Breast epithelium (tissue), 3 donors: Measurements from ENCODE around the gene IFNLR1.

Source experiments
- POLR2AphosphoS5 ChIP-seq, 3 donors: sonication (generic); formaldehyde crosslinking; IDR thresholded peaks; one replicate each; pipeline ENCODE4 v1.6.1; 2017; ENCODE audit warnings: antibody characterized with exemption in 3 of 3
- TF ChIP-seq, protein P1 (sequence below), 3 donors: fragments of 450-650 bp; IDR thresholded peaks; one replicate each; pipeline ENCODE4 v1.5.1; 2016 to 2017; ENCODE audit warnings: antibody characterized with exemption in 3 of 3, mild to moderate bottlenecking in 3 of 3, moderate library complexity in 3 of 3

GRCh38 chr1:24125456-24125855, 61.6 kb downstream of the IFNLR1 start:
- TF ChIP-seq, protein P1, sequence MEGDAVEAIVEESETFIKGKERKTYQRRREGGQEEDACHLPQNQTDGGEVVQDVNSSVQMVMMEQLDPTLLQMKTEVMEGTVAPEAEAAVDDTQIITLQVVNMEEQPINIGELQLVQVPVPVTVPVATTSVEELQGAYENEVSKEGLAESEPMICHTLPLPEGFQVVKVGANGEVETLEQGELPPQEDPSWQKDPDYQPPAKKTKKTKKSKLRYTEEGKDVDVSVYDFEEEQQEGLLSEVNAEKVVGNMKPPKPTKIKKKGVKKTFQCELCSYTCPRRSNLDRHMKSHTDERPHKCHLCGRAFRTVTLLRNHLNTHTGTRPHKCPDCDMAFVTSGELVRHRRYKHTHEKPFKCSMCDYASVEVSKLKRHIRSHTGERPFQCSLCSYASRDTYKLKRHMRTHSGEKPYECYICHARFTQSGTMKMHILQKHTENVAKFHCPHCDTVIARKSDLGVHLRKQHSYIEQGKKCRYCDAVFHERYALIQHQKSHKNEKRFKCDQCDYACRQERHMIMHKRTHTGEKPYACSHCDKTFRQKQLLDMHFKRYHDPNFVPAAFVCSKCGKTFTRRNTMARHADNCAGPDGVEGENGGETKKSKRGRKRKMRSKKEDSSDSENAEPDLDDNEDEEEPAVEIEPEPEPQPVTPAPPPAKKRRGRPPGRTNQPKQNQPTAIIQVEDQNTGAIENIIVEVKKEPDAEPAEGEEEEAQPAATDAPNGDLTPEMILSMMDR (IDR thresholded peaks at IDR 0.05), result no peak
- no peak for TF ChIP-seq POLR2AphosphoS5 (IDR thresholded peaks at IDR 0.05)
